Right forelimb (tissue), 1 donor: ENCODE data around the gene TM9SF3.

ENCODE experiments used
- DNase-seq: peaks from one replicate; pipeline ENCODE4 v3.0.0-alpha.2; 2018

TM9SF3 gene

GRCh38 chr10:96505150-96506136 is 81.4 kb downstream of the TM9SF3 start:
- DNase-seq = no peak

- no peak for DNase-seq
Measured at GRCh38 chr10:96502561-96503282, 84.1 kb downstream of the TM9SF3 start.

DNA sequence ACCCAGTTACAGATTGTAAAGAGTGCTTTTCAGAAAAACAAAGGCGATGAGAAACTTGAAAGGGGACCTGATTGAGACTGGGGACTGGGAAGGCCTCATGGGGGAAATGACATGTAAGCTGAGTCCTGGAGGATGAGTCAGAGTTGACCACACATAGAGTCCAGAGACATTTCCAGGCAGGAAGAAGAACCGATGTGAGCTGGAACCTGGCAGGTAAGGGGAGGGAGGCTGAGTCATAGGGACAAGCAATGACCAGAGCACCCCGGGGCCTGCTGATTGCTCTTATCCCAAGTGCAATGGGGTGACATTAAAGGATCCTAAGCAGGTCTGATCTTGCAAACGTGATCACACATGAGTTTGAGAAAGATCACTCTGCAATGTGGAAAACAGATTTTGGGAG is 84.8 kb downstream of the TM9SF3 start:
- no peak for DNase-seq

- no peak for DNase-seq
Measured at GRCh38 chr10:96500519-96500918, 86.3 kb downstream of the TM9SF3 start.

- DNase-seq = no peak
Measured at GRCh38 chr10:96500050-96500449, 86.8 kb downstream of the TM9SF3 start.

- no peak for DNase-seq
Measured at GRCh38 chr10:96497391-96497790, 89.4 kb downstream of the TM9SF3 start.

DNA sequence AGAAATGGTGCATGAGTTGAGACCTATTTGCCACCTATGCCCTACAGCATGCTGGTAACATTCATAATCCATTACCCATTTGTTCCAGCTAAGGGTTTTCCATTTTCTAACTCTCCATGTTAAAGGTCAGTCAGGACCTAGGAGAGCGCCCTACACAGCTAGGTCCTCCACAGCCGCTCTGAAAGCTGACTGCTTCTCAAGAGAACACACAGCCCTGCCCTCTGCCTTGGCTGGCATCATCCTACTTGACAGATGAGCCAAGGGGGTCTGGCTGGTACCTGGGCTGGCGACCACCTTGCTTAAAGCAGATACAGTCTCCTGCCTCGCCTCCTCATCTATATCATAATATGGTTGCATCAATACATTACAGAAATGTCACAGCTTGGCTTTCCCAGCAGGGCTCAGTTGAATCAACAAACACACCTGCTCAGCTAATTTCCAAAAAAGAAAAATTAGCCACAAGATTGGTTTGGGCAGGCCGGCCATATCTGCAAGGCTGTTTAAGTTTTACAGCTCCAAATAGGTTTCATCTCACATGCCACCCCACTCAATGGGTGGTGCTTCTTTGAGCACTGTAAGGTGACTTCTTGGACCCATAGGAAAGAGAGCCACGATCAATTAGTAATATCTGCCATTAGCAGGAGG is 90.4 kb downstream of the TM9SF3 start:
- DNase-seq = no peak

DNA sequence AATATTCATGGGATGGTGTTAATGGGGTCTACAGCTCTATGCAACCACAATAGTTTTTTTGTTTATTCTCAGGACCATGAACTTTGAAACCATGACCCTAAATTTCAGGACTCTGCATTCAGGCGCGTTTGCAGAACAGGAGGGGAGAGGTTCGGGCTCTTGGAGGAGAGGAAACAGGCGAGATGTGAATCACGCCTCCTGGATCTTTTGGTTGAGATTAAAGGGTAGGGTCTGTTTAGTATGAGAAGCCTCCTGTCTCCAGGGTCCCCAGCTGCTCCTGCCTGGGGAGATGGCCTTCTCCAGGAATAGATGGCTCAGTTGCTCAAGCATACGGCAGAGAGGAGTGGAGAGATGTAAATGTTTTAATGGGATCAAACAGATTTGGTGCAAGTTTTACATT is 91.3 kb downstream of the TM9SF3 start:
- DNase-seq = no peak

DNA sequence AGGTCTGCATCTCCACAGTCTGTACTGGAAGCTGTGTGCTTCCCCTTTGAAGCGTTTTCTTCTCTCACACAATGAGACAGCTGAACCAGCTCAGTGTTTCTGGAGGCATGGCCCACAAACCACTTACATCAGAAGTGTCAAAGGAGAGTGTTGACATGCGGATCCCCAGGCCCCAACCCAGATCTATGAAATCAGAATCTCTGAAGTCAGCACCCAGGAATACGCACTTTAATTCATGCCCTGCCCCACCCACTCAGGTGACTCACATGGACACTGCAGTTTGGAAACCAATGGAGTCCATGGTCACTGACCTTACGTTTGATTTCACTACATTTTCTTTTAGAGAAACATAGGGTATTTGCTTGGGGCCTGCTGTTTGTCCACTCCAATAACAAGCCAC is 92.1 kb downstream of the TM9SF3 start:
- DNase-seq = no peak

DNA sequence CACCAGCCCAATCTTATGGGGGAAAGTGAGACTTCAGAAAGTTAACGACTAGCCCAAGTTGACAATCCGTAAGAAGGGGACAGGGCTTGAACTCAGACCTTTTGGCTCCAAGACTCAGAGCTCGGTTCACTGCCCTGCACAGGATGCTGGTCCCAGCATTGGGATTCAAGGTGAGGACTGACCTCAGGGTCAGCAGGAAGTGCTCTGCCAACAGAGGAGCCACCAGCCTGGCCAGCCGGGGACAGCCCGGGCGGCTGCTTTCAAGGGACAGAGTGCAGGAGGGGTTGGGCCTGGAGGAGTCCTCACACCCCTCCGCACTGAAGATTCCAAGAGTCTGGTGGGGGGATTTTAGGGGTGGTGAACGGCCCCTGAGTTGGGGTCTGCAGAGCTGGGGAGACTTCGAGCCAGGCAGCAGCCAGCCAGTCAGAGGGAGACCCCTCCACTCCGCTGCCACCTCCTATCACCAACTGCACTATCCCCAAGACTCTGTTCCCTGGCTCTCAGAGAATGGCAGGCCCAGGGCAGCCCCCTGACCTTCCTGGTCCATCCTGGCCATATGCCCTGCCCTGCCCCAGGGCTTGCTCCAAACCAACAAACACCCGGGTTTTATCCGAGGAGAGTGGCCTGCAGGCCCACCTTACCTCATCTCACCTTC is 92.8 kb downstream of the TM9SF3 start:
- DNase-seq = no peak

DNA sequence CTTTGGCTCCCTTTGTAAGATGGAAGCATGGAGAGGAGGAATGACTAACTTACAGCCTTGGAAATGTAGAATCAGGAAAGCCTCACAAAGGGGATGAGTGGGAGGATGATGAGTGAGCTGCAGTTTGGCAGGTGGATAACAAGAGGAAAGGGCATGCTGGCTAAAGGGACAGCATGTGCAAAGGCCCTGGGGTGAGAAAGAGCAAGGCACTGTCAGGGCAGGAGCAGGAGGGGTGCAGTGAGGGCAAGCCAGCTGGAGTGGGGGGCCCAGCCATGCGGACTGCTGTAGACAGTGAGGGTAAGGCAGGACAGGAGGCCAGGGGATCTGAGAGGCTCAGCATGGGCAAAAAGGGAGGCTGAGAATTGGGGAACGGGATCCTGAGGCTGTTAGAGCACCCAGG is 93.6 kb downstream of the TM9SF3 start:
- DNase-seq = no peak

DNA sequence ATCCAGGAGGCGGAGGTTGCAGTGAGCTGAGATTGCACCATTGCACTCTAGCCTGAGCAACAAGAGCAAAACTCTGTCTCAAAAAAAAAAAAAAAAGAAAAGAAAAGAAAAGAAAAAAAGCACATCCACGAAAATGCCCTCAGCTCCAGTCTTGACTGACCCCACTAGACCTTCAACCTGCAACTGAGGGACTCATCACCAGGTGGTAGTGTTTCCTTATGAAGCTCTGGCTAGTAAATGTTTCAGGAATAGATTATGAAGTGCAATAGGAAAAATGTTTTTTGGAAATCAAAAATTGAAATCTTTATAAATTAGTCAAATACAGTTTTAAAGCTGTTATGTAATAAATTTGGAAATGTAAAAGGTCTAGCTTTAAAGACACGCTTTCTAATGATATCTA is 95.5 kb downstream of the TM9SF3 start:
- DNase-seq = no peak

DNA sequence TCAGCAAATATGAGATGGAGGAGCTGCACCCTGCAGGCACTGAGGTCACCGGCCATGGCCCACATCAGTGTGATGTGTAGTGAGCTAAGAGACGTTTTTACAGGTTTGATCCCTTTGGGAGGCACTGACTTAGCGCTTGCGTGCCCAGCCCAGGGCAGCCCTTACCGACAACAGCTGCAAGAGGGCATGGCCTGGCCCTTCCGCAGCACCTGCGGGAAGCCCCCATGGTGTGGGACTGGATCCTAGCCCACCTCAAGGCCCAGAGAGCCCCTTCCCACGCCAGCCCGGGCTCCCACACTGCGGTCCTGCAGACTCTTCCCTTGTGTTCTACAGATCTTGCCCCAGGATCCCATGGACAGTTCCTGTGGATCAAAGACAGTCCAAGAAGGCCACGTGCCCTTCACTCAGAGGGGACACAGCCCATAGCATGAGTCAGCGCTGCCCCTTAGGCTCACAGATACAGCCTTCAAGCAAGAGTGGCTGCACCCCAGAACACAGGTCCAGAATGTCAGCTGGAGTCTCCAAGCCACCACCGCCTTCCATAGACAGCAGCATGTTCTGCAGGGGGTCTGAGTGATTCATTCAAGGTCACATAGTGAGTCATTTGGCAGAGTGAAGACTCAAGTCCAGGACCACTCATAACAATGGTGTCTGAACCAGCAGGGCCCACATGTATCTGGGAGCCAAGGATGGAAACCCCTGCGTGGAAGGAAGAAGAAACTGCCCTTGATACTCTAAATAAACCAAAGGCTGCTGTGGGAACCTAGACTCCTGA is 98.5 kb downstream of the TM9SF3 start:
- DNase-seq = no peak

- no peak for DNase-seq
Measured at GRCh38 chr10:96482815-96483588, 103.8 kb downstream of the TM9SF3 start.

DNA sequence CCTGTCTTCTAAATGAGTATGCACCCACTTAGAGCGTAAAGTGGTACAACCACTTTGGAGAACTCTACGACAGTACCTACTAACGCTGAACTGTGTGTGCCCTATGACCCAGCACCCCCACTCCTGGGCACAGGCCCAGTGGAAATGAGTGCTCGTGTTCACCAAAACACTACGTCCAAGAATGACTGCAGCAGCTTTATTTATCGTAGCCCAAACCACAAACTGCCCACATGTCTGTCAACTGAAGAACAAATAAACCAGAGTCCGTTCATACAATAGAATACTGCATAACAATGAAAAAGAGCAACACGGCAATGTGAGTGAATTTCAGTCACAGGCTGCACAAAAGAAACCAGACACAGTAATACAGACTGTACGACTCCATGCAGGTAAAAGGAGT is 108.5 kb downstream of the TM9SF3 start:
- DNase-seq = no peak

GRCh38 chr10:96473866-96474265 is 112.9 kb downstream of the TM9SF3 start:
- no peak for DNase-seq

DNA sequence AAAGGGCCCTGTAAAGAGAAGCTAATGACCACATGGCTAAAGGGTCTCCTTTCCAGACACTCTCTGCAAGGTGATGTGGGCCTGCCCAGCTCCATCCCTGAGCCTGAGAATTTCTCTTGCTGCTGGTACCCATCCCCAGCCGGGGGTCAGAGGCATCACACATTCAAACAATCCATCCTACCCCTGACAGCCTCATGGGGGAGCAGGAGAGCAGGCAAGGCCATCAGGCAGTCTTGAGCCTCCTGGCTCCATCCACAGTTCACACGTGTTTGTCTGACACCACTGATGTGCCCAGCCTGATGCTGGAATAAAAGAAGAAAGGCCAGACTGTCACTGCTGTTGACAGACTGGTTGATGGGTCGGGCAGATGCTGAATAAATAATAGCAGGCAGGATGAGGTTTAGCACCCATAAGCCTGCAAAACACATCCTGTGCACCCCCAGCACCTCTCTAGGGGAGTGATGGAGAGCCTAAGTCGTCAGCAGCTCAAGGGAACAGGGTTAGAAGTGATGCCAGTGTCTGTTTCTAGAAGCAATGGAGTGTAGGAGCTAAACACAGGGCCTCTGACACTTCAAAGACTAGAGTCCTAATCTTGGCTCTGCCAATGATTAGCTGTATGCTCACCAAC is 116.6 kb downstream of the TM9SF3 start:
- no peak for DNase-seq

GRCh38 chr10:96468845-96469244 is 118.0 kb downstream of the TM9SF3 start:
- no peak for DNase-seq
